ENCODE results near the gene IL13RA1. TPM values are rescaled to one million over a fixed set of nuclear protein-coding genes. Genes with fewer than 3 reads are reported as not detected.

The IL13RA1 gene
- total RNA-seq, 1 experiment from 2014 or later, result 33.4 TPM

GRCh38 chrX:118758511-118758910, 31.1 kb downstream of the IL13RA1 start:
- ATAC-seq (no peak), DNase-seq (no peak)
- Histone ChIP-seq H3K79me2 (ENCODE audit: low read length) (no peaks in the 10 kb centered on the region), H3F3A (ENCODE audit: low read length, unreplicated experiment) (no peaks in the 10 kb centered on the region), H3K4me1 (ENCODE audit: insufficient read depth, low read length) (no peaks in the 10 kb centered on the region), H3K36me3 (ENCODE audit: low read depth, low read length) (peaks cover 4% of the 10 kb centered on the region; the same call in 1 of the 2 replicates), H4K20me1 (ENCODE audit: low read length) (no peaks in the 10 kb centered on the region), H3K9me2 (replicated peaks; ENCODE audit: low read length) (no peaks in the 10 kb centered on the region), H3K9ac (ENCODE audit: low read length) (no peak overlapping the region), H3K27ac (ENCODE audit: low read length) (no peak overlapping the region), H3K27me3 (ENCODE audit: low read length) (no peaks in the 10 kb centered on the region), H3K4me3 (ENCODE audit: low read length) (no peak overlapping the region), H3K4me2 (ENCODE audit: low read length) (no peak overlapping the region), H3K9me3 (ENCODE audit: low read length) (no peaks in the 10 kb centered on the region), H2AFZ (ENCODE audit: low read length) (no peak overlapping the region)
- ChIA-PET POLR2A (ENCODE audit: unreplicated experiment) (no interaction called here), CTCF (no interaction called here)
- BruUV-seq (replicated peaks), result no TSS peak
- TF ChIP-seq CTCF (conservative IDR thresholded peaks at IDR 0.05; ENCODE audit: low read depth, low read length) (no peak), EZH2 (IDR thresholded peaks at IDR 0.05; ENCODE audit: low read length, unreplicated experiment) (no peak), EZH2phosphoT487 (IDR thresholded peaks at IDR 0.05; ENCODE audit: borderline replicate concordance, low read length) (no peak)
- intact Hi-C loops (cut with micrococcal nuclease), result no loop called here

GRCh38 chrX:118760025-118760424, 32.6 kb downstream of the IL13RA1 start:
- no TSS peak for BruUV-seq (replicated peaks)
- no peaks in the 10 kb centered on the region for H3K4me1 ChIP-seq (ENCODE audit: insufficient read depth, low read length)
- POLR2A ChIA-PET (ENCODE audit: unreplicated experiment), result no interaction called here
- H3K9me3 ChIP-seq (ENCODE audit: low read length), result no peaks in the 10 kb centered on the region
- no peak for TF ChIP-seq EZH2 (IDR thresholded peaks at IDR 0.05; ENCODE audit: low read length, unreplicated experiment)
- no peak for TF ChIP-seq EZH2phosphoT487 (IDR thresholded peaks at IDR 0.05; ENCODE audit: borderline replicate concordance, low read length)
- TF ChIP-seq CTCF (conservative IDR thresholded peaks at IDR 0.05; ENCODE audit: low read depth, low read length), result no peak
- H3K4me3 ChIP-seq (ENCODE audit: low read length), result no peak overlapping the region
- no peak overlapping the region for H3K27ac ChIP-seq (ENCODE audit: low read length)
- no peaks in the 10 kb centered on the region for H4K20me1 ChIP-seq (ENCODE audit: low read length)
- H3K9ac ChIP-seq (ENCODE audit: low read length), result no peak overlapping the region
- CTCF ChIA-PET, result no interaction called here
- intact Hi-C loops (cut with micrococcal nuclease), result no loop called here
- H3F3A ChIP-seq (ENCODE audit: low read length, unreplicated experiment), result no peaks in the 10 kb centered on the region
- no peak overlapping the region for H3K4me2 ChIP-seq (ENCODE audit: low read length)
- no peaks in the 10 kb centered on the region for H3K79me2 ChIP-seq (ENCODE audit: low read length)
- ATAC-seq (no peak), DNase-seq (no peak)
- H2AFZ ChIP-seq (ENCODE audit: low read length), result no peak overlapping the region
- H3K9me2 ChIP-seq (replicated peaks; ENCODE audit: low read length), result no peaks in the 10 kb centered on the region
- peaks cover 4% of the 10 kb centered on the region; the same call in 1 of the 2 replicates for H3K36me3 ChIP-seq (ENCODE audit: low read depth, low read length)
- H3K27me3 ChIP-seq (ENCODE audit: low read length), result no peaks in the 10 kb centered on the region

GRCh38 chrX:118761939-118762707, 34.7 kb downstream of the IL13RA1 start:
- intact Hi-C loops (cut with micrococcal nuclease), result loop anchor here (1.0 kb wide), 1 partner anchor 44 kb away; no protein-coding TSS in a partner anchor
- Histone ChIP-seq H3K4me1 (ENCODE audit: insufficient read depth, low read length) (no peaks in the 10 kb centered on the region), H4K20me1 (ENCODE audit: low read length) (no peaks in the 10 kb centered on the region), H3F3A (ENCODE audit: low read length, unreplicated experiment) (no peaks in the 10 kb centered on the region), H3K9me2 (replicated peaks; ENCODE audit: low read length) (no peaks in the 10 kb centered on the region), H3K9ac (ENCODE audit: low read length) (no peak overlapping the region), H3K27ac (ENCODE audit: low read length) (no peak overlapping the region), H3K79me2 (ENCODE audit: low read length) (no peaks in the 10 kb centered on the region), H3K4me2 (ENCODE audit: low read length) (no peak overlapping the region), H2AFZ (ENCODE audit: low read length) (no peak overlapping the region), H3K36me3 (ENCODE audit: low read depth, low read length) (peaks cover 4% of the 10 kb centered on the region; the same call in 1 of the 2 replicates), H3K9me3 (ENCODE audit: low read length) (no peaks in the 10 kb centered on the region), H3K27me3 (ENCODE audit: low read length) (no peaks in the 10 kb centered on the region), H3K4me3 (ENCODE audit: low read length) (no peak overlapping the region)
- BruUV-seq (replicated peaks), result TSS peak; percentile 9
- ChIA-PET POLR2A (ENCODE audit: unreplicated experiment) (no interaction called here), CTCF (no interaction called here)
- TF ChIP-seq CTCF (conservative IDR thresholded peaks at IDR 0.05; ENCODE audit: low read depth, low read length) (peak; percentile 60), EZH2 (IDR thresholded peaks at IDR 0.05; ENCODE audit: low read length, unreplicated experiment) (no peak), EZH2phosphoT487 (IDR thresholded peaks at IDR 0.05; ENCODE audit: borderline replicate concordance, low read length) (no peak)
- no peak for ATAC-seq
- peak; percentile 7 for DNase-seq

Measured in PC-3 (cell line).